ENCODE data around the gene MRLN. TPM values are rescaled to one million over a fixed set of nuclear protein-coding genes. Genes with fewer than 3 reads are reported as not detected.
"Not testable (repeated sequence)": the region's sequence is repeated elsewhere in the genome, so short reads cannot be mapped to it uniquely, and the experiment has no call there.

Gene MRLN
- total RNA-seq, 2 donors from 2014 or later = not detected

- not testable (repeated sequence) for H3K9ac ChIP-seq (ENCODE audit: extremely low read depth, low read length, poor library complexity, severe bottlenecking); H3K36me3 Mint-ChIP-seq (ENCODE audit: low read depth); H3K27ac ChIP-seq (ENCODE audit: low read depth, low read length); H3K4me3 ChIP-seq (ENCODE audit: low read length); H3K27me3 Mint-ChIP-seq (ENCODE audit: insufficient read depth); DNase-seq; H3K27me3 ChIP-seq (ENCODE audit: control insufficient read depth, insufficient read depth, low read length, poor library complexity, severe bottlenecking); H3K4me1 ChIP-seq (ENCODE audit: control insufficient read depth, insufficient read depth, low read length); H3K4me3 Mint-ChIP-seq; H3K9me3 Mint-ChIP-seq; H3K9me3 ChIP-seq (ENCODE audit: control insufficient read depth, low read length); H3K27ac Mint-ChIP-seq
- TF ChIP-seq CTCF (conservative IDR thresholded peaks at IDR 0.05) = peak; percentile 53
- peaks cover 12% of the 10 kb centered on the region for H3K36me3 ChIP-seq (ENCODE audit: control insufficient read depth, insufficient read depth, low read length)
- 70 to 85% methylated on average over 2 to 7 of the region's 7 CpGs for WGBS, 2 experiments (ENCODE audit: insufficient coverage in 1 of 2, insufficient read length in 1 of 2)
- H3K4me1 Mint-ChIP-seq = peaks cover 16% of the 10 kb centered on the region
Observed at GRCh38 chr10:59787032-59787431, 33.8 kb upstream of the MRLN start.

GRCh38 chr10:59785476-59785875 is 32.2 kb upstream of the MRLN start:
- not testable (repeated sequence) for H3K4me1 Mint-ChIP-seq; DNase-seq; H3K4me1 ChIP-seq (ENCODE audit: control insufficient read depth, insufficient read depth, low read length); H3K27ac Mint-ChIP-seq; H3K9ac ChIP-seq (ENCODE audit: extremely low read depth, low read length, poor library complexity, severe bottlenecking); H3K4me3 ChIP-seq (ENCODE audit: low read length); H3K27me3 Mint-ChIP-seq (ENCODE audit: insufficient read depth); H3K27me3 ChIP-seq (ENCODE audit: control insufficient read depth, insufficient read depth, low read length, poor library complexity, severe bottlenecking); H3K36me3 ChIP-seq (ENCODE audit: control insufficient read depth, insufficient read depth, low read length); H3K9me3 Mint-ChIP-seq; H3K9me3 ChIP-seq (ENCODE audit: control insufficient read depth, low read length); H3K4me3 Mint-ChIP-seq; H3K36me3 Mint-ChIP-seq (ENCODE audit: low read depth); H3K27ac ChIP-seq (ENCODE audit: low read depth, low read length)
- WGBS, 2 experiments (ENCODE audit: insufficient coverage in 1 of 2, insufficient read length in 1 of 2) = no CpG with 5 or more reads among the region's 3 CpGs

GRCh38 chr10:59781511-59781910 is 28.3 kb upstream of the MRLN start:
- no peak overlapping the region for H3K27ac Mint-ChIP-seq
- H3K4me3 Mint-ChIP-seq = no peak overlapping the region
- no peak overlapping the region for H3K9ac ChIP-seq (ENCODE audit: extremely low read depth, low read length, poor library complexity, severe bottlenecking)
- no peak overlapping the region for H3K27ac ChIP-seq (ENCODE audit: low read depth, low read length)
- 90 to 100% methylated on average over 1 to 8 of the region's 8 CpGs for WGBS, 2 experiments (ENCODE audit: insufficient coverage in 1 of 2, insufficient read length in 1 of 2)
- peaks cover 24% of the 10 kb centered on the region for H3K9me3 Mint-ChIP-seq
- H3K27me3 Mint-ChIP-seq (ENCODE audit: insufficient read depth) = no peaks in the 10 kb centered on the region
- DNase-seq = no peak
- H3K4me3 ChIP-seq (ENCODE audit: low read length) = no peak overlapping the region
- no peak for TF ChIP-seq CTCF (conservative IDR thresholded peaks at IDR 0.05)
- no peaks in the 10 kb centered on the region for H3K4me1 ChIP-seq (ENCODE audit: control insufficient read depth, insufficient read depth, low read length)
- H3K4me1 Mint-ChIP-seq = no peaks in the 10 kb centered on the region
- no peaks in the 10 kb centered on the region for H3K36me3 ChIP-seq (ENCODE audit: control insufficient read depth, insufficient read depth, low read length)
- H3K27me3 ChIP-seq (ENCODE audit: control insufficient read depth, insufficient read depth, low read length, poor library complexity, severe bottlenecking) = no peaks in the 10 kb centered on the region
- H3K36me3 Mint-ChIP-seq (ENCODE audit: low read depth) = peaks cover 6% of the 10 kb centered on the region
- H3K9me3 ChIP-seq (ENCODE audit: control insufficient read depth, low read length) = no peaks in the 10 kb centered on the region

Data from endodermal cell (in vitro differentiated cells).